SHP77 treated with DMSO at 0.1 percent for 48 hours (cell line): Measurements from ENCODE around the gene KCNMA1.
"Not testable (repeated sequence)": the region's sequence is repeated elsewhere in the genome, so short reads cannot be mapped to it uniquely, and the experiment has no call there.

ENCODE experiments used
- DNase-seq: peaks from one replicate; lab custom pipeline; 2025; lab: John Stamatoyannopoulos, UW

The KCNMA1 gene

GRCh38 chr10:77417359-77417758 is 220.2 kb downstream of the KCNMA1 start:
- no peak for DNase-seq

- DNase-seq, result no peak
Measured at GRCh38 chr10:77416311-77417135, 221.1 kb downstream of the KCNMA1 start.

GRCh38 chr10:77415313-77415960 is 222.2 kb downstream of the KCNMA1 start:
- no peak for DNase-seq

GRCh38 chr10:77413231-77413630 is 224.4 kb downstream of the KCNMA1 start:
- DNase-seq, result no peak

GRCh38 chr10:77412573-77413133 is 225.0 kb downstream of the KCNMA1 start:
- DNase-seq, result not testable (repeated sequence)

- DNase-seq, result no peak
Measured at GRCh38 chr10:77411805-77412204, 225.8 kb downstream of the KCNMA1 start.

GRCh38 chr10:77410523-77410922 is 227.1 kb downstream of the KCNMA1 start:
- no peak for DNase-seq

GRCh38 chr10:77409697-77410471 is 227.7 kb downstream of the KCNMA1 start:
- DNase-seq, result peak; percentile 14

GRCh38 chr10:77408259-77408658 is 229.3 kb downstream of the KCNMA1 start:
- DNase-seq, result no peak

- no peak for DNase-seq
Measured at GRCh38 chr10:77406764-77407430, 230.7 kb downstream of the KCNMA1 start.

GRCh38 chr10:77405771-77406241 is 231.8 kb downstream of the KCNMA1 start:
- peak; percentile 64 for DNase-seq

GRCh38 chr10:77404810-77405209 is 232.8 kb downstream of the KCNMA1 start:
- no peak for DNase-seq

GRCh38 chr10:77403761-77404160 is 233.8 kb downstream of the KCNMA1 start:
- no peak for DNase-seq

GRCh38 chr10:77401683-77402082 is 235.9 kb downstream of the KCNMA1 start:
- no peak for DNase-seq

GRCh38 chr10:77400033-77400432 is 237.6 kb downstream of the KCNMA1 start:
- no peak for DNase-seq

- no peak for DNase-seq
Measured at GRCh38 chr10:77398986-77399755, 238.4 kb downstream of the KCNMA1 start.

GRCh38 chr10:77398558-77398957 is 239.1 kb downstream of the KCNMA1 start:
- no peak for DNase-seq

- DNase-seq, result no peak
Measured at GRCh38 chr10:77397103-77397502, 240.5 kb downstream of the KCNMA1 start.

- DNase-seq, result no peak
Measured at GRCh38 chr10:77396290-77396689, 241.3 kb downstream of the KCNMA1 start.

- peak; percentile 35 for DNase-seq
Measured at GRCh38 chr10:77393821-77394501, 243.6 kb downstream of the KCNMA1 start.
